Mesenchymal stem cell (in vitro differentiated cells and primary cell): ENCODE results near the gene DPP10.
"Not testable (repeated sequence)": the region's sequence is repeated elsewhere in the genome, so short reads cannot be mapped to it uniquely, and the experiment has no call there.

ENCODE experiments used
- DNase-seq: peaks from one replicate; pipeline ENCODE4 v3.0.0-alpha.2; 2013
- H2AFZ ChIP-seq: one replicate; pipeline ENCODE4 v1.6.1; 2013; ENCODE audit warnings: low read depth, mild to moderate bottlenecking, control low read depth, inconsistent platforms, low read length, moderate library complexity
- H2AK5ac ChIP-seq: 2 replicates; pipeline ENCODE4 v1.6.1; 2013; ENCODE audit warnings: low read length, moderate library complexity, mild to moderate bottlenecking, inconsistent platforms; ENCODE audit not compliant: severe bottlenecking
- H2BK120ac ChIP-seq: one replicate; pipeline ENCODE4 v1.6.1; 2013; ENCODE audit warnings: low read depth, mild to moderate bottlenecking, inconsistent platforms, low read length, moderate library complexity
- H2BK12ac ChIP-seq, 2 experiments: one replicate each; pipeline ENCODE4 v1.6.1; 2013; ENCODE audit warnings: inconsistent platforms in 2 of 2, low read length in 2 of 2, mild to moderate bottlenecking in 2 of 2, moderate library complexity in 2 of 2, control low read depth in 1 of 2
- H2BK15ac ChIP-seq: one replicate; pipeline ENCODE4 v1.6.1; 2013; ENCODE audit warnings: mild to moderate bottlenecking, low read depth, inconsistent platforms; ENCODE audit not compliant: poor library complexity, severe bottlenecking
- H2BK5ac ChIP-seq: 2 replicates; pipeline ENCODE4 v1.6.1; 2013; ENCODE audit warnings: low read depth, mild to moderate bottlenecking, low read length, control low read depth, inconsistent platforms; ENCODE audit not compliant: poor library complexity, severe bottlenecking
- H3K14ac ChIP-seq, 2 experiments: one replicate each; pipeline ENCODE4 v1.6.1; 2013; ENCODE audit warnings: inconsistent platforms in 2 of 2, low read length in 2 of 2, control low read depth in 1 of 2, mild to moderate bottlenecking in 1 of 2, moderate library complexity in 1 of 2
- H3K18ac ChIP-seq, 2 experiments: one replicate each; pipeline ENCODE4 v1.6.1; 2013; ENCODE audit warnings: inconsistent platforms in 2 of 2, low read length in 2 of 2, control low read depth in 1 of 2, low read depth in 1 of 2, mild to moderate bottlenecking in 1 of 2
- H3K23ac ChIP-seq, 2 experiments: one replicate each; pipeline ENCODE4 v1.6.1; 2013; ENCODE audit warnings: inconsistent platforms in 2 of 2, low read length in 2 of 2, mild to moderate bottlenecking in 2 of 2, moderate library complexity in 2 of 2, control low read depth in 1 of 2
- H3K27ac ChIP-seq: 2 replicates; pipeline ENCODE4 v1.5.1; 2013; ENCODE audit warnings: mild to moderate bottlenecking, moderate library complexity, low read length, control low read depth, inconsistent platforms; ENCODE audit not compliant: poor library complexity, severe bottlenecking
- H3K27me3 ChIP-seq, 2 experiments: 2 replicates each; pipeline versions ENCODE4 v1.6.1 to v1.7.0; 2013; ENCODE audit warnings: low read length in 2 of 2, mild to moderate bottlenecking in 2 of 2, moderate library complexity in 2 of 2, control low read depth in 1 of 2, inconsistent platforms in 1 of 2; ENCODE audit not compliant: control insufficient read depth in 1 of 2, insufficient read depth in 1 of 2
- H3K36me3 ChIP-seq, 2 experiments: 2 replicates each; pipeline versions ENCODE4 v1.6.1 to v1.7.0; 2013; ENCODE audit warnings: low read length in 2 of 2, control low read depth in 1 of 2, inconsistent platforms in 1 of 2, low read depth in 1 of 2, mild to moderate bottlenecking in 1 of 2; ENCODE audit not compliant: insufficient read depth in 2 of 2, control insufficient read depth in 1 of 2
- H3K4ac ChIP-seq, 2 experiments: one replicate each; pipeline ENCODE4 v1.6.1; 2013; ENCODE audit warnings: inconsistent platforms in 2 of 2, low read length in 2 of 2, mild to moderate bottlenecking in 2 of 2, moderate library complexity in 2 of 2, control low read depth in 1 of 2, low read depth in 1 of 2
- H3K4me1 ChIP-seq: 2 replicates; pipeline ENCODE4 v1.6.1; 2013; ENCODE audit warnings: low read depth, low read length, control low read depth; ENCODE audit not compliant: control insufficient read depth, insufficient read depth
- H3K4me2 ChIP-seq: 2 replicates; pipeline ENCODE4 v1.6.1; 2013; ENCODE audit warnings: low read length, mild to moderate bottlenecking, inconsistent platforms; ENCODE audit not compliant: poor library complexity, severe bottlenecking
- H3K4me3 ChIP-seq, 2 experiments: 2 replicates each; pipeline versions ENCODE4 v1.5.1 to v1.7.0; 2013; ENCODE audit warnings: low read length in 2 of 2, mild to moderate bottlenecking in 2 of 2, control low read depth in 1 of 2, low read depth in 1 of 2; ENCODE audit not compliant: insufficient read depth in 1 of 2
- H3K79me1 ChIP-seq: replicated peaks from 2 replicates; pipeline ENCODE4 v1.6.1; 2013; ENCODE audit warnings: mild to moderate bottlenecking, control low read depth, low read length, inconsistent platforms; ENCODE audit not compliant: poor library complexity, severe bottlenecking
- H3K9ac ChIP-seq: 2 replicates; pipeline ENCODE4 v1.7.0; 2013; ENCODE audit warnings: mild to moderate bottlenecking, low read length, moderate library complexity
- H3K9me3 ChIP-seq: 2 replicates; pipeline ENCODE4 v1.7.0; 2013; ENCODE audit warnings: mild to moderate bottlenecking, low read length; ENCODE audit not compliant: control insufficient read depth
- H4K8ac ChIP-seq: one replicate; pipeline ENCODE4 v1.6.1; 2013; ENCODE audit warnings: inconsistent platforms, mild to moderate bottlenecking, low read length, moderate library complexity
- H4K91ac ChIP-seq: one replicate; pipeline ENCODE4 v1.6.1; 2013; ENCODE audit warnings: mild to moderate bottlenecking, low read length, inconsistent platforms
- WGBS: methylation state at CpG from one replicate; pipeline ENCODE4 v1.1.7; 2013; ENCODE audit warnings: mixed read lengths; 5-methylcytosine and 5-hydroxymethylcytosine counted together

DPP10 gene

DNA sequence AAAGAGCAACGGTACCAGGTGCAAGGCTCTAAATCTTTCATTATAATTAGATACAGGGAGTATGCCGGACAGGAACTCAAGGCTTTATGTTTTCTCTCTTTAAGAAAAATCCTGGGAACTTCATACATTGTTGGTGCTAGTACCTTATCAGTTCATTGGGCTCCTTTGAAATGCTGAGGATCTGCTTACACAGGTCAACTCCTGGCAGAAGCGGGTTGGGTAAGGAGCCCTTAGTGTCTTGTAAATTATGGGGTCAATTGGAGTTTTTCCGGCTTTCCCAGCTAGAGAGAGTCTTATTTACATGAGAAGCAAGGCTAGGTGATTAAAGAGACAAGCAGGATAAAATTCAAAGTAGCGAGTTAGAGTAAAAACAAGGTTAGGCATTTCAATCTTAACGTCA, 998.3 kb downstream of the DPP10 start:
- not testable (repeated sequence) for H3K18ac ChIP-seq, H3K4me3 ChIP-seq, H2AK5ac ChIP-seq, H3K79me1 ChIP-seq, H2AFZ ChIP-seq, H3K4me1 ChIP-seq, H4K91ac ChIP-seq, H3K36me3 ChIP-seq, H3K14ac ChIP-seq, H3K23ac ChIP-seq, H3K4me2 ChIP-seq, H3K4ac ChIP-seq, H2BK5ac ChIP-seq, H2BK12ac ChIP-seq, H3K27ac ChIP-seq, H3K9ac ChIP-seq, H2BK15ac ChIP-seq, H2BK120ac ChIP-seq, H4K8ac ChIP-seq, H3K27me3 ChIP-seq, DNase-seq
- WGBS = 27% methylated on average over 3 of the region's 6 CpGs
- H3K9me3 ChIP-seq = peaks cover 15% of the 10 kb centered on the region

DNA sequence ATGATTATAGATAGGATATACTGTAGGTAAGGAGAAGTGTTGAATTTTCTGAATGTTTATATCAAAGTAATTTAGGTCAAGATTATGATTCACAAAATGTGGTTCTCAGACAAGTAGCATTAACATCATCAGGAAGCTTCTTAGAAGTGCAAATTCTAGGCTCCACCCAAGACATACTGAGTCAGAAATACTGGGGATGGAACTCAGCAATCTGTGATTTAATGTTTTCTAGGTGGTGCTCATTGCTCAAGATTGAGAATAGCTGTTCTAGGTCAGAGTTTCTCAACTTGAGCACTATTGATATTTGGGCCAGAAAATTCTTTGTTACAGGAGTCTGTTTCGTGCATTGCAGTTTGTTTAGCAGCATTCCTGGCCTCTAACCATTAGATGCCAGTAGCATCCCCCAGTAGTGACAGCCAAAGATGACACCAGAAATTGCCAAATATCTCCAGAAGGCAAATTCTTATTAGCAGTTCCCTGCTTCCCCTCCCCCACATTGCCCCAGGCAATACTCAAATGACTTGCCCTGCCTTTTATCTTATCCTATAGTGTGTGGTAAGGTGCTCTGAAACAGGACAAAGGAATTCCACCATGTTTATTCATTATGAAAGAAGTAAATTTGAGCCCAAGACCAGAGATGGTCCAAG, 1001.2 kb downstream of the DPP10 start:
- H2AFZ ChIP-seq = no peak overlapping the region
- H3K9ac ChIP-seq = no peak overlapping the region
- no peak overlapping the region for H4K8ac ChIP-seq
- 89% methylated on average over 1 of the region's 1 CpG for whole genome bisulfite sequencing
- H3K4me3 ChIP-seq = no peak overlapping the region
- no peak overlapping the region for H2BK12ac ChIP-seq
- H3K27me3 ChIP-seq = no peaks in the 10 kb centered on the region
- H3K79me1 ChIP-seq = no peaks in the 10 kb centered on the region
- no peak overlapping the region for H3K4me2 ChIP-seq
- no peak overlapping the region for H2AK5ac ChIP-seq
- no peaks in the 10 kb centered on the region for H3K36me3 ChIP-seq
- no peak for DNase-seq
- no peaks in the 10 kb centered on the region for H3K4me1 ChIP-seq
- H3K14ac ChIP-seq = no peak overlapping the region
- no peak overlapping the region for H3K27ac ChIP-seq
- peaks cover 13% of the 10 kb centered on the region for H3K9me3 ChIP-seq
- H3K18ac ChIP-seq = no peak overlapping the region
- H3K23ac ChIP-seq = no peak overlapping the region
- H4K91ac ChIP-seq = no peak overlapping the region
- H2BK5ac ChIP-seq = no peak overlapping the region
- no peak overlapping the region for H2BK15ac ChIP-seq
- no peak overlapping the region for H3K4ac ChIP-seq
- no peak overlapping the region for H2BK120ac ChIP-seq

DNA sequence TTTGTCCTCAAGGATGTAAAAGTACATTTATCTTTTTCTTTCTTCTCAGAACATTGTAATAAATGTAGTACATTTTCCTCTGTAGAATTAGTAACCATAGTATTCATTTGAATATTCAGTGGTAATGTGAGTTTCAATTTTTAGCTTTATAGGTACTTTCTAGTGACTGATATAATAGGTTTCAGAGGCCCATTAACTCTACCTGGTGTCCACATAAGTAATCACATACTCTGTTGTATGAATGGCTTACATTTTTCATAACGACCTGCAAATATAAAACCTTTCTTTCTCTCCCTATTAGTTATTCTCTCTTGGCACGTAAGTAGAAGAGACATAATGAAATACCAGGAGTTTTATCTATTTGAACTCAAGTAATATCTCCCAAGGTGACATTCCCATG, 1017.6 kb downstream of the DPP10 start:
- no peak overlapping the region for H3K18ac ChIP-seq
- H3K4me1 ChIP-seq = no peaks in the 10 kb centered on the region
- no peak overlapping the region for H2AFZ ChIP-seq
- no peaks in the 10 kb centered on the region for H3K27me3 ChIP-seq
- no peak overlapping the region for H4K91ac ChIP-seq
- H3K27ac ChIP-seq = no peak overlapping the region
- H3K9ac ChIP-seq = no peak overlapping the region
- H3K23ac ChIP-seq = no peak overlapping the region
- WGBS = 71% methylated on average over 1 of the region's 2 CpGs
- no peak overlapping the region for H4K8ac ChIP-seq
- no peak for DNase-seq
- H3K4me2 ChIP-seq = no peak overlapping the region
- H2BK12ac ChIP-seq = no peak overlapping the region
- H2BK5ac ChIP-seq = no peak overlapping the region
- no peak overlapping the region for H3K14ac ChIP-seq
- no peaks in the 10 kb centered on the region for H3K36me3 ChIP-seq
- no peak overlapping the region for H2AK5ac ChIP-seq
- no peak overlapping the region for H3K4me3 ChIP-seq
- no peak overlapping the region for H2BK120ac ChIP-seq
- no peaks in the 10 kb centered on the region for H3K79me1 ChIP-seq
- H3K4ac ChIP-seq = no peak overlapping the region
- no peak overlapping the region for H2BK15ac ChIP-seq
- H3K9me3 ChIP-seq = peaks cover 10% of the 10 kb centered on the region

DNA sequence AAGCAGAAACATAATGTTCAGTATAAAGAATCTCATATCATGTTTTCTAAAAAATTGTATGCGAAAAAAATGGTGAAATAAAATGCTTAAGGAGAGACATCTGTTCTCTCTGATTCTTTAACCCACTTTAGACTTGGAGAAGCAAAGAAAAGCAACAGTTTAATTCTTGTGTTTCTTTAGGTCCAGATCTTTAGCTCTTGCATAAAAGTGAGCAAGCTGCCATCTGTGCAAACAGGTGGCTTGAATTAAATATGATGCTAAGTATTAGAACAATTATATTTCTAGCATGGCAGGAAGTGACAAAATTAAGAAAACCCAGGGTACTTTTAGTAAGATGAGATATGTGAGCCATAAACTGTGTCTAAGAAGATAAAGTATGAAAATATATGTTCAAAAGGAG, 1038.3 kb downstream of the DPP10 start:
- H3K9ac ChIP-seq = no peak overlapping the region
- DNase-seq = no peak

More for the DNA sequence above, 1038.3 kb downstream of the DPP10 start:
- no CpG with 5 or more reads among the region's 1 CpG for WGBS
- no peak overlapping the region for H2BK5ac ChIP-seq
- no peaks in the 10 kb centered on the region for H3K36me3 ChIP-seq
- H4K8ac ChIP-seq = no peak overlapping the region
- peaks cover 14% of the 10 kb centered on the region for H3K9me3 ChIP-seq
- H3K27ac ChIP-seq = no peak overlapping the region
- H3K4me1 ChIP-seq = no peaks in the 10 kb centered on the region
- no peak overlapping the region for H2AK5ac ChIP-seq
- no peak overlapping the region for H3K23ac ChIP-seq
- H3K4me2 ChIP-seq = no peak overlapping the region
- no peak overlapping the region for H2BK120ac ChIP-seq
- H4K91ac ChIP-seq = no peak overlapping the region
- H3K4ac ChIP-seq = no peak overlapping the region
- H2BK15ac ChIP-seq = no peak overlapping the region
- no peak overlapping the region for H2AFZ ChIP-seq
- no peak overlapping the region for H2BK12ac ChIP-seq
- H3K4me3 ChIP-seq = no peak overlapping the region
- H3K18ac ChIP-seq = no peak overlapping the region
- no peaks in the 10 kb centered on the region for H3K79me1 ChIP-seq
- no peak overlapping the region for H3K14ac ChIP-seq
- H3K27me3 ChIP-seq = no peaks in the 10 kb centered on the region
